Transverse colon (tissue), 3 donors: Measurements from ENCODE around the gene CFAP119.

Source experiments
- POLR2A ChIP-seq: fragments of 450-650 bp; IDR thresholded peaks from one replicate; pipeline ENCODE4 v1.6.1; 2016; ENCODE audit warnings: antibody characterized with exemption, mild to moderate bottlenecking, moderate library complexity
- TF ChIP-seq, protein P1 (sequence below), 5 experiments: fragments of 200-600 bp in 3 of 5; fragments of 450-650 bp in 2 of 5; sonication (generic) in 3 of 5; IDR thresholded peaks; 1 replicate in 2 of 5; 2 replicates in 3 of 5; pipeline ENCODE4 v1.5.1; 2016 to 2017; ENCODE audit warnings: antibody characterized with exemption in 5 of 5, inconsistent platforms in 3 of 5, mild to moderate bottlenecking in 2 of 5, moderate library complexity in 1 of 5

- TF ChIP-seq, protein P1, sequence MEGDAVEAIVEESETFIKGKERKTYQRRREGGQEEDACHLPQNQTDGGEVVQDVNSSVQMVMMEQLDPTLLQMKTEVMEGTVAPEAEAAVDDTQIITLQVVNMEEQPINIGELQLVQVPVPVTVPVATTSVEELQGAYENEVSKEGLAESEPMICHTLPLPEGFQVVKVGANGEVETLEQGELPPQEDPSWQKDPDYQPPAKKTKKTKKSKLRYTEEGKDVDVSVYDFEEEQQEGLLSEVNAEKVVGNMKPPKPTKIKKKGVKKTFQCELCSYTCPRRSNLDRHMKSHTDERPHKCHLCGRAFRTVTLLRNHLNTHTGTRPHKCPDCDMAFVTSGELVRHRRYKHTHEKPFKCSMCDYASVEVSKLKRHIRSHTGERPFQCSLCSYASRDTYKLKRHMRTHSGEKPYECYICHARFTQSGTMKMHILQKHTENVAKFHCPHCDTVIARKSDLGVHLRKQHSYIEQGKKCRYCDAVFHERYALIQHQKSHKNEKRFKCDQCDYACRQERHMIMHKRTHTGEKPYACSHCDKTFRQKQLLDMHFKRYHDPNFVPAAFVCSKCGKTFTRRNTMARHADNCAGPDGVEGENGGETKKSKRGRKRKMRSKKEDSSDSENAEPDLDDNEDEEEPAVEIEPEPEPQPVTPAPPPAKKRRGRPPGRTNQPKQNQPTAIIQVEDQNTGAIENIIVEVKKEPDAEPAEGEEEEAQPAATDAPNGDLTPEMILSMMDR (IDR thresholded peaks at IDR 0.05) = no peak
- no peak for TF ChIP-seq POLR2A
Measured at GRCh38 chr16:30787613-30788378, 25.9 kb upstream of the CFAP119 start.
